ENCODE measurements around the gene CT45A6.
"Not testable (repeated sequence)": the region's sequence is repeated elsewhere in the genome, so short reads cannot be mapped to it uniquely, and the experiment has no call there.

GRCh38 chrX:135768091-135768490 lies 34.5 kb downstream of the CT45A6 start, which contains the start of gene CT45A3:
- TF ChIP-seq EZH2 (IDR thresholded peaks at IDR 0.05); POLR2A (IDR thresholded peaks at IDR 0.05; ENCODE audit: borderline replicate concordance, extremely low read depth, insufficient read depth, insufficient read length); TCF7L2 (IDR thresholded peaks at IDR 0.05; ENCODE audit: borderline replicate concordance, extremely low read depth, insufficient read depth, insufficient read length); POLR2AphosphoS5 (IDR thresholded peaks at IDR 0.05; ENCODE audit: low read depth, low read length): not testable (repeated sequence)
- TF ChIP-seq, protein P1, sequence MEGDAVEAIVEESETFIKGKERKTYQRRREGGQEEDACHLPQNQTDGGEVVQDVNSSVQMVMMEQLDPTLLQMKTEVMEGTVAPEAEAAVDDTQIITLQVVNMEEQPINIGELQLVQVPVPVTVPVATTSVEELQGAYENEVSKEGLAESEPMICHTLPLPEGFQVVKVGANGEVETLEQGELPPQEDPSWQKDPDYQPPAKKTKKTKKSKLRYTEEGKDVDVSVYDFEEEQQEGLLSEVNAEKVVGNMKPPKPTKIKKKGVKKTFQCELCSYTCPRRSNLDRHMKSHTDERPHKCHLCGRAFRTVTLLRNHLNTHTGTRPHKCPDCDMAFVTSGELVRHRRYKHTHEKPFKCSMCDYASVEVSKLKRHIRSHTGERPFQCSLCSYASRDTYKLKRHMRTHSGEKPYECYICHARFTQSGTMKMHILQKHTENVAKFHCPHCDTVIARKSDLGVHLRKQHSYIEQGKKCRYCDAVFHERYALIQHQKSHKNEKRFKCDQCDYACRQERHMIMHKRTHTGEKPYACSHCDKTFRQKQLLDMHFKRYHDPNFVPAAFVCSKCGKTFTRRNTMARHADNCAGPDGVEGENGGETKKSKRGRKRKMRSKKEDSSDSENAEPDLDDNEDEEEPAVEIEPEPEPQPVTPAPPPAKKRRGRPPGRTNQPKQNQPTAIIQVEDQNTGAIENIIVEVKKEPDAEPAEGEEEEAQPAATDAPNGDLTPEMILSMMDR (IDR thresholded peaks at IDR 0.05 in 2 of 3, conservative IDR thresholded peaks at IDR 0.05 in 1 of 3; ENCODE audit: borderline replicate concordance in 1 of 3, insufficient read depth in 1 of 3, low read depth in 2 of 3, low read length in 2 of 3): not testable (repeated sequence)
- TF ChIP-seq, protein P2, sequence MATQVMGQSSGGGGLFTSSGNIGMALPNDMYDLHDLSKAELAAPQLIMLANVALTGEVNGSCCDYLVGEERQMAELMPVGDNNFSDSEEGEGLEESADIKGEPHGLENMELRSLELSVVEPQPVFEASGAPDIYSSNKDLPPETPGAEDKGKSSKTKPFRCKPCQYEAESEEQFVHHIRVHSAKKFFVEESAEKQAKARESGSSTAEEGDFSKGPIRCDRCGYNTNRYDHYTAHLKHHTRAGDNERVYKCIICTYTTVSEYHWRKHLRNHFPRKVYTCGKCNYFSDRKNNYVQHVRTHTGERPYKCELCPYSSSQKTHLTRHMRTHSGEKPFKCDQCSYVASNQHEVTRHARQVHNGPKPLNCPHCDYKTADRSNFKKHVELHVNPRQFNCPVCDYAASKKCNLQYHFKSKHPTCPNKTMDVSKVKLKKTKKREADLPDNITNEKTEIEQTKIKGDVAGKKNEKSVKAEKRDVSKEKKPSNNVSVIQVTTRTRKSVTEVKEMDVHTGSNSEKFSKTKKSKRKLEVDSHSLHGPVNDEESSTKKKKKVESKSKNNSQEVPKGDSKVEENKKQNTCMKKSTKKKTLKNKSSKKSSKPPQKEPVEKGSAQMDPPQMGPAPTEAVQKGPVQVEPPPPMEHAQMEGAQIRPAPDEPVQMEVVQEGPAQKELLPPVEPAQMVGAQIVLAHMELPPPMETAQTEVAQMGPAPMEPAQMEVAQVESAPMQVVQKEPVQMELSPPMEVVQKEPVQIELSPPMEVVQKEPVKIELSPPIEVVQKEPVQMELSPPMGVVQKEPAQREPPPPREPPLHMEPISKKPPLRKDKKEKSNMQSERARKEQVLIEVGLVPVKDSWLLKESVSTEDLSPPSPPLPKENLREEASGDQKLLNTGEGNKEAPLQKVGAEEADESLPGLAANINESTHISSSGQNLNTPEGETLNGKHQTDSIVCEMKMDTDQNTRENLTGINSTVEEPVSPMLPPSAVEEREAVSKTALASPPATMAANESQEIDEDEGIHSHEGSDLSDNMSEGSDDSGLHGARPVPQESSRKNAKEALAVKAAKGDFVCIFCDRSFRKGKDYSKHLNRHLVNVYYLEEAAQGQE (IDR thresholded peaks at IDR 0.05; ENCODE audit: low read depth): not testable (repeated sequence)

Data from HCT116 (cell line).